HG03280 (cell line): Measurements from ENCODE around the gene TNFRSF25.
"Not testable (repeated sequence)": the region's sequence is repeated elsewhere in the genome, so short reads cannot be mapped to it uniquely, and the experiment has no call there.

Source experiments
- ATAC-seq: cut with Tn5 transposase; IDR thresholded peaks from one replicate; pipeline ENCODE4 v1.9.1; 2021; ENCODE audit warnings: mild to moderate bottlenecking, moderate library complexity; ENCODE audit not compliant: unreplicated experiment

Gene TNFRSF25

DNA sequence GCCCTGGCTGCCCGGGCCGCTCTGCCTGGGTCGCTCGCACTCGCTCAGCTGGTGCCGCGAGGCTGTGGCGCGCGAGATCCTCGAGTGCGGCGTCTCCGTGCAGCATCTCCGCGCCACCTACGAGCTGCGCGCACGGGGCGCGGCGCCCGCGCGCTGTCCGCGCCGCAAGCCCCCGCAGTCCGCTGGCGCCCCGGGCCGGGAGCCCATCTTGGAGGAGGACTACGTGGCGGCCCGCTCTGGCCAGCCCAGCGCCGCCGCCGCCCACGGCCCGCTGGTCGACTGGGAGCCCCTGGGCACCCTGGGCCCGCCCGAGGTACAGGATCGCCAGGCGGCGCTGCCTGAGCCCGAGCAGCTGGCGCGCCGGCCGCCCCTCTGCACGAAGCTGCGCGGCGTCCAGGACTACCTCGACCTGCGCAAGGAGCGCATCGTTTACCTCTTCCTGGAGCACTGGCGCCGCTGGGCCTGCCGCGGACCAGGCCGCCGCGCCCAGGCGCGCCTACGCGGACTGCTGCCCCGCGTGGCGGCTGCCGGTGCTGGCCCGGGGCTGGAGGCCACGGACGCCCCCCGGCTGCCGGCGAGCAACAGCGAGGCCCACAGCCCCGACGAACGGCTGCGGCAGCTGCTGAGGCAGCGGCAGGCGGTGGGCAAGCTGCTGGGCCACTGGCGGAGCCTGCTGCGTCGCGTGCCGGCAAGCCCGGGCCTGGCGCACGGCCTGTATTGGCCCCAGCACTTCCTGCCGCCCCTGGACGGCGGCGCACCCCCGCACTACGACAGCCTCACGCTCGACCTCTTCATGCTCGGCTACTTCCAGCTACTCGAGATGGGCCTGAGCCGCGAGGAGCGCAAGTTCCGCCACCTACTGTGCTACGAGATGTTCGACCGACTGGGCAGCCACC is 10.9 kb downstream of the TNFRSF25 start:
- ATAC-seq = no peak

DNA sequence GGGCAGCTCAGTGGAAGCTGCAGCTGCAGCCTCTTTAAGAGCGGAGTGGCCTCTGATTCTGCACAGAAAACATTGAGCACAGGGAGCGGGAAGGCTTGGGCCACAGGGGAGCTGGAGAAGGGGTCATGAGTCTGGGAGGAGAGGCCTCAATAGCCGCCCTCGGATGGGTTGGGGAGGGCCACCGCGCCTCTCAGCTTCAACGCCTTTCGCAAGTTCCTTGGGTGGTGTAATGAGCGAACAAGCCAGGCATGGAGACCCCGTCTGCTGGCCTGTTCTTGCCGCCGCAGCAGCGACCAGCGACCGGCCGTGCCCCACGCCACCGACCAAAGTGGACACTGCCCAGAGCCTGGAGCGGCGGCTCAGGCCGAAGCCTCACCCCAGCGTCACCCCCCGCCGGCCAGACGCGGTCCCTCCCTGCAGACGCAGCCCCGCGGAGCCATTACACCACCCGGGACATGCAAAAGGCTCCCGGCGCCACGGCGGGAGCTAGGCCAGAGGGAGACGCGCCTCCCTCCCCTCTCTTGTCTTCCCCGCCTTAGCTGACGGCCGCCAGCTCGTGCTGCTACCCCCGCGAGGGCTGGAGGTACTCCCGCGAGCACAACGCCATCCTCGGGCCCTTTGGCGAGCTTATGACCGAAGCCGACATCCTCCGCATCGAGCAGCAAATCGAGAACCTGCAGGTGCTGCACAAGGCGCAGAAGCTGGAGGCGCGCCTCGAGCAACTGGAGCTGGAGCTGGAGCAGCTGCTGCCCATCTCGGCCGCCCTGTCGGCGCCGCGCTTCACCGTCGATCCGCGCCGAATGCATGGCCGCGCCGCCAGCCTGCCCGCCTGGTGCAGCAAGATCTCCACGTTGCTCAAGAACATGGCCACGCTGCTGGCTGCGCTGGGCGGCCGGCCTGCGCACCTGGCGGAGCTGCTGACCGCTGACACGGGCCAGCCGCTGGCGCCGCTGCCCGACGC is 11.8 kb downstream of the TNFRSF25 start:
- ATAC-seq = not testable (repeated sequence)

GRCh38 chr1:6450943-6451373 is 15.0 kb downstream of the TNFRSF25 start:
- ATAC-seq = no peak

- not testable (repeated sequence) for ATAC-seq
Measured at GRCh38 chr1:6450486-6450885, 15.5 kb downstream of the TNFRSF25 start.

GRCh38 chr1:6450005-6450450 is 15.9 kb downstream of the TNFRSF25 start:
- ATAC-seq = no peak

DNA sequence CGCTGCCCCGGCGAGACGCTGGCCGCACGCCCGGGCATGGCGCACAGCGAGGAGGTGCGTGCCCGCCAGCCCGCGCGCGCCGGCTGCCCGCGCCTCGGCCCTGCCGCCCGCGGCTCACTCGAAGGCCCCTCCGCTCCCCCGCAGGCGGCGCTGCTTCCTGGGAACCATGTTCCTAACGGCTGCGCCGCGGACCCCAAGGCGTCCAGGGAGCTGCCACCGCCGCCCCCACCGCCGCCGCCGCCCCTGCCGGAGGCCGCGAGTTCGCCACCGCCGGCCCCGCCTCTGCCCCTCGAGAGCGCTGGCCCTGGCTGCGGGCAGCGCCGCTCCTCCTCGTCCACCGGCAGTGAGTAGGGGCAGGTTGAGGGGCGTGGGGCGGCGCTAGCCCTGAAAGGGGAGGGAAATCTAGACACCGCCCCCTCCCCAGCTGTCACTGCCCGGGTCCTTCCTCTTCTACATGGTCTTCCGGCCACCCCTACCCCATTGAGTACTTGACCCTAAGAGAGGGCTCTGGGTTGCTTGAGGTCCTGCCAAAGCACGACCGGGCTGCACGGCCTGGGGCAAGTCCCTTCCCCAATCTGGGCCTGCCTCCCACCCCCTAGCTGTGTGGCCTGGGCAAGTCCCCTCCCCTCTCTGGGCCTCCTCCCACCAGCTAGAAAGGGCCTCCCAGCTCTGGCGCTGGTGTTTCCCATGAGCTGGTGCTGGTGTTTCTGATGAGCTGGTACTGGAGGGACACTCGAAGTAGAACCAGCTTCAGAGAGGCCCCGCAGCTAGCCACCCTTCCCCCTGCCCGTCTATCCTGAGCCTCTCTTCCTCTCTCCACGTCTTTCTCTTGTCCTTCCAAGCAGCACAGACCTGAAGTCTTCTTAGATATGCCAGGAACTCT is 17.0 kb downstream of the TNFRSF25 start:
- no peak for ATAC-seq

- ATAC-seq = no peak
Measured at GRCh38 chr1:6447818-6448748, 17.9 kb downstream of the TNFRSF25 start.

DNA sequence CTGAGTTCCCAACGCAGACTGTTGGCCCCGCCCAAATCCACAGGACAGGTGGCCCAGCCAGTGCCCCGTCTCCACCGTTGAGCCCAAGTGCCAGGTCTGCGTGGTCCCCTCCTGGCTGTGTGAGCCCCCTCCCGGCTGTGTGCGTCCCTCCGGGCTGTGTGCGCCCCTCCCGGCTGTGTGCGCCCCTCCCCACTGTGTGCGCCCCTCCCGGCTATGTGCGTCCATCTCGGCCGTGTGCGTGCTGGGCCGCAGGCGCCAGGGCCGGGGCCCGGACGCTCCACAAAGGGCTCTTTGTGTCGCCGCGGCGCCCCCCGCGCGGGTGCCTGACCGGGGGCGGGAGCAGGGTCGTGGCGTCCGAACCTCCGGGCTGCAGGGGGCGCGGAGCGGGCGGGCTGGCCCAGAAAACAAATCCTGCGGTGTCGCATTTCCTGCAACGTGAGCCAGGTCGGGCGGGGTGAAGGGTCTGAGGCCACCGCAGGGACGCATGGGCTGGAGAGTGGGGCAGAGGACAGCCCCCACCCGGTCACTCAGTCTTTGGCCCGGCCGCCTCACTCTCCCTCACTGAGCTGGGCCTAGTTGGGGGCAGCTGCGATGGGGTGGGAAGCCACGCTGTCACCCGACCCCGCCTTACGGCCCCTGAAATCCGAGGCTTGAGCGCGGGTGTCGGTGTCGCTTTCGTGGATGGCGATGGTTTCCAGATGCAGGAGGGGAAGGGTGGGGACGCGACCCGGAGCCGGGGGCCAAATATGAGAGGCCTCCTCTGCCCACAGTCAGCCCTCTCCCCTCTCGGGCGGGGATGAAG is 18.8 kb downstream of the TNFRSF25 start:
- ATAC-seq = no peak

DNA sequence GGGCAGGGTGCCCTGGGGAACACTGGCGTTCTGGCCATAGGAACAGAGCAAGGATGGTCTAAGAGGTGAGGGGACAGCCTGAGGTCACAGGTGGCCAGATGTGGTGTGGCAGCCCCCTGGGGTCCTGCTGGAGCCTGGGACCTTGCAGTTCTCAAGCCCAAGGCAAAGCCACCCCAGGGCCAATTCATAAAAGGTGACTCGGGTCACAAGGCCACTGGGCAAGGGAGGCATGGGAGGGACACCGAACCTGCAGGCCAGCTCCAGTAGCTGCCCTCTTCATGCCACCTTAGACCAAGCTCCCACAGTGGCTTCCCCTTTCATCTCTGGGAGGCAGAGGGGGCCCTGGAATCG is 19.3 kb downstream of the TNFRSF25 start:
- ATAC-seq = no peak

GRCh38 chr1:6445929-6446328 is 20.0 kb downstream of the TNFRSF25 start:
- not testable (repeated sequence) for ATAC-seq

- ATAC-seq = no peak
Measured at GRCh38 chr1:6445062-6445763, 20.8 kb downstream of the TNFRSF25 start.

GRCh38 chr1:6444377-6444776 is 21.6 kb downstream of the TNFRSF25 start:
- no peak for ATAC-seq

GRCh38 chr1:6443339-6444115 is 22.4 kb downstream of the TNFRSF25 start:
- no peak for ATAC-seq

DNA sequence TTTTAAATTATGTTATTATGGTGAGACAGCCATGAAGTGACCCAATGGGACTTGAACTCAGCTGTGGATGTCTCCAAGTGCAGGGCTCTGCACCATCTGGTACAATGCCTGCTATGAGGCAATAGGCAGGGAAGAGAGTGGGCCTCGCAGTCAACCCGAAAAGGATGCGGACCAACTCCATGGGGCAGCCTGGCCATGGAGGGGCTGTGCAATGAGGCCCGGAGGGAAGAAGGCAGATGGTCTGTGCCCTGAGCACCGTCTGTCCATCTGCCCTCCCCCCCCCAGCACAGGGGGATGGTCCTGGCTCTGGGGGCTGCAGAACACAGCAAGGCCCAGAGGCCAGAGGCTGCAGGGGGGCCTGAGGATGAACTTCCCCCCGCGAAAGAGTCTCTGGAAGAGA is 24.4 kb downstream of the TNFRSF25 start:
- ATAC-seq = no peak

GRCh38 chr1:6440198-6441126 is 25.5 kb downstream of the TNFRSF25 start:
- ATAC-seq = no peak

- no peak for ATAC-seq
Measured at GRCh38 chr1:6438047-6438525, 27.9 kb downstream of the TNFRSF25 start.
